ENCODE results near the gene ZNF763.
"Not testable (repeated sequence)": the region's sequence is repeated elsewhere in the genome, so short reads cannot be mapped to it uniquely, and the experiment has no call there.

Gene ZNF763

DNA sequence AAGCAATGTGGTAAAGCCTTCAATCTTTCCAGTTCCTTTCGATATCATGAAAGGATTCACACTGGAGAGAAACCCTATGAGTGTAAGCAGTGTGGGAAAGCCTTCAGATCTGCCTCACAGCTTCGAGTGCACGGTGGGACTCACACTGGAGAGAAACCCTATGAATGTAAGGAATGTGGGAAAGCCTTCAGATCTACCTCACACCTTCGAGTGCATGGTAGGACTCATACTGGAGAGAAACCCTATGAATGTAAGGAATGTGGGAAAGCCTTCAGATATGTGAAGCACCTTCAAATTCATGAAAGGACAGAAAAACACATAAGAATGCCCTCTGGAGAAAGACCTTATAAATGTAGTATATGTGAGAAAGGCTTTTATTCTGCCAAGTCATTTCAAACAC is 15.6 kb upstream of the ZNF763 start:
- H3K4me3 ChIP-seq (ENCODE audit: control insufficient read depth, low read depth, low read length): no peak overlapping the region
- DNase-seq (ENCODE audit: low read depth): no peak
- TF ChIP-seq, protein P1, sequence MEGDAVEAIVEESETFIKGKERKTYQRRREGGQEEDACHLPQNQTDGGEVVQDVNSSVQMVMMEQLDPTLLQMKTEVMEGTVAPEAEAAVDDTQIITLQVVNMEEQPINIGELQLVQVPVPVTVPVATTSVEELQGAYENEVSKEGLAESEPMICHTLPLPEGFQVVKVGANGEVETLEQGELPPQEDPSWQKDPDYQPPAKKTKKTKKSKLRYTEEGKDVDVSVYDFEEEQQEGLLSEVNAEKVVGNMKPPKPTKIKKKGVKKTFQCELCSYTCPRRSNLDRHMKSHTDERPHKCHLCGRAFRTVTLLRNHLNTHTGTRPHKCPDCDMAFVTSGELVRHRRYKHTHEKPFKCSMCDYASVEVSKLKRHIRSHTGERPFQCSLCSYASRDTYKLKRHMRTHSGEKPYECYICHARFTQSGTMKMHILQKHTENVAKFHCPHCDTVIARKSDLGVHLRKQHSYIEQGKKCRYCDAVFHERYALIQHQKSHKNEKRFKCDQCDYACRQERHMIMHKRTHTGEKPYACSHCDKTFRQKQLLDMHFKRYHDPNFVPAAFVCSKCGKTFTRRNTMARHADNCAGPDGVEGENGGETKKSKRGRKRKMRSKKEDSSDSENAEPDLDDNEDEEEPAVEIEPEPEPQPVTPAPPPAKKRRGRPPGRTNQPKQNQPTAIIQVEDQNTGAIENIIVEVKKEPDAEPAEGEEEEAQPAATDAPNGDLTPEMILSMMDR (IDR thresholded peaks at IDR 0.05; ENCODE audit: control insufficient read depth, insufficient read depth, low read depth, low read length, missing control alignments): no peak

DNA sequence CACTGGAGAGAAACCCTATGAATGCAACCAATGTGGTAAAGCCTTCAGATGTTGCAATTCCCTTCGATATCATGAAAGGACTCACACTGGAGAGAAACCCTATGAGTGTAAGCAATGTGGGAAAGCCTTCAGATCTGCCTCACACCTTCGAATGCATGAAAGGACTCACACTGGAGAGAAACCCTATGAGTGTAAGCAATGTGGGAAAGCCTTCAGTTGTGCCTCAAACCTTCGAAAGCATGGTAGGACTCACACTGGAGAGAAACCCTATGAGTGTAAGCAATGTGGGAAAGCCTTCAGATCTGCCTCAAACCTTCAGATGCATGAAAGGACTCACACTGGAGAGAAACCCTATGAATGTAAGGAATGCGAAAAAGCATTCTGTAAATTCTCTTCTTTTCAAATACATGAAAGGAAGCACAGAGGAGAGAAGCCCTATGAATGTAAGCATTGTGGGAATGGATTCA is 15.2 kb upstream of the ZNF763 start:
- H3K4me3 ChIP-seq (ENCODE audit: control insufficient read depth, low read depth, low read length); DNase-seq (ENCODE audit: low read depth): not testable (repeated sequence)

DNA sequence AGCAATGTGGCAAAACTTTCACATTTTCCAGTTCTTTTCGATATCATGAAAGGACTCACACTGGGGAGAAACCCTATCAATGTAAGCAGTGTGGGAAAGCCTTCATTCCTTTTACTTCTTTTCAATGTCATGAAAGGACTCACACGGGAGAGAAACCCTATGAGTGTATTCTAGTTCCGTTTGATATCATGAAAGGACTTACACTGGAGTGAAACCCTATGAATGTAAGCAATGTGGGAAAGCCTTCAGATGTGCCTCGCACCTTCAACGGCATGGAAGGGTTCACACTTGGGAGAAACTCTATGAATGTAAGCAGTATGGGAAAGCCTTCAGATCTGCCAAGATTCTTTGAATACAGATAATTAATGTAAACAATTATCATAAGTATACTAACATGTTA is 14.5 kb upstream of the ZNF763 start:
- no peak for DNase-seq (ENCODE audit: low read depth)
- no peak overlapping the region for H3K4me3 ChIP-seq (ENCODE audit: control insufficient read depth, low read depth, low read length)
- TF ChIP-seq, protein P1 (IDR thresholded peaks at IDR 0.05; ENCODE audit: control insufficient read depth, insufficient read depth, low read depth, low read length, missing control alignments): no peak

DNA sequence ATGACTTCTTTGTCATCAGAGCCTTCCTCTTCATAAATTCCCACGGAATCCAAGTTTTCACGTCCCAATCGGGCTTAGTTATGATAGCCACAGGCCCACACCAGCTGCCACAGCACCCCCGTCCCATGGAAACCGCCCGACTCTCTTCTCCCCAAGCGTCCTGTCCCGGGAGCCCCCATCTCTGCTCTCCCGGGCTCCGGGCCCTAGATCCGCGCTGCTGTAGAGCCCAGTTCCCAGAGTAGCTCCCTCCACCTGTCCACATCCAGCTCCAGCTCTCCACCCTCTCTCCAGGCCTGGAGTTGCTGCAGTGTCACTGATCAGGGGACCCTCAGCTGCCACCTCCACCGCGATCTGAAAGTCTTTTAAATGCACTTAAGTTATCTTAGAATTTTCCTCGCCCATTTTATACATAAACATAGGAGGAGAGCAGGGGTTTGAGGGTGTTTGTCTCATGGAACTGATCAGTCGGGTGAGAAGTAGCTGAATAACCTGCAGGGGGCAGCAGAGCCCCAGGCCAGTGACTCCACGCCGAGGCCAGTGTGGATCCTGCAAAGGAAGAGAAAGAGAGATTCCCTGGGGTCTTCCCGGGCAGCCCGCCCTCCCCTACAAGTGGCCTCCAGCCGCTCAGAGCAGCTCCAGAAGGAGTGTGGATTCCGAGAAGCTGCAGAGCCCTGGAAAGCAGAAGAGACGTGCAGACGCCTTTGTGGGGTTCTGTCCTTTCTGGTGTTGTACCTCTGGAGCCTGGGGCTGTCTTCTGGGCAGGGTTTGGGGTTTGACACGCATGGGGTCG is 1.1 kb upstream of the ZNF763 start:
- no peak for DNase-seq (ENCODE audit: low read depth)
- no peak overlapping the region for H3K4me3 ChIP-seq (ENCODE audit: control insufficient read depth, low read depth, low read length)
- TF ChIP-seq, protein P1 (IDR thresholded peaks at IDR 0.05; ENCODE audit: control insufficient read depth, insufficient read depth, low read depth, low read length, missing control alignments): peak; percentile 90

DNA sequence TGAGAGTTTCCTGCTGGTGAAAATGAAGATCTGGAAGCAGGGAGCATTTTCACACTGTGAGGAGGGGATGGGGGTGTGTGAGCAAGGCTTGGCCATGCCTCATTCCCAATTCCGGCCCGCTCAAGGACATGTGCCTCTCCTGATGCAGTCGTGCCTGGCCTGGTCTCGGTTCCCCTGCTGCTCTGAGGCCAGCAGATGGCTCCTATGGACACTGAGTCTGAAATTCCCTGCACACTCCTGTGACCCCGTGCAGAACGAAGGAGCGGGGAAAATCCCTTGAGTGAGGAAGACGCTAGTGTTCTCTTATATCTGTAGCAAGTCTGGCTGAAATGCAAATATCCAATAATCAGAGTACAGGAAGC is 363 bp upstream of the ZNF763 start:
- peak overlapping the region; percentile 70; the same call in 1 of the 2 replicates for H3K4me3 ChIP-seq (ENCODE audit: control insufficient read depth, low read depth, low read length)
- no peak for DNase-seq (ENCODE audit: low read depth)
- TF ChIP-seq, protein P1 (IDR thresholded peaks at IDR 0.05; ENCODE audit: control insufficient read depth, insufficient read depth, low read depth, low read length, missing control alignments): peak; percentile 28

DNA sequence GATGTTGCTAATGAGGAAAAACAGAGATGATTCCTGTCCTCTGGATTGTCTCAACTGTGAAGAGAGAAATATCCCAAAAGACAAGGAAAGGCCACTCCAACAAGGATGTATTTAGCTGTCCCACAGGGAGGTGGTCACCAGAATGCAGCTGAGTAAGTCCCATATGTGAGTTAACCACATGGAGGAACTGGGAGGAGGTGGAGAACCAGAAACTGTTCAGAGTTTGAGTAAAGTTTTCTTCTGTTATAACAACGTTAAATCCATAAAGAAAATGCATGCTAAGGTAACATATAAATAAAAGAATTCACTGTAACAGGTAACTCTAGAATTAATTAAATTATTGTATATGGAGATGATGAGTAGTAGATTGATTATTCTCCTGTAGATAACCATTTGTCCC is 5.3 kb downstream of the ZNF763 start:
- TF ChIP-seq, protein P1 (IDR thresholded peaks at IDR 0.05; ENCODE audit: control insufficient read depth, insufficient read depth, low read depth, low read length, missing control alignments): no peak
- no peak for DNase-seq (ENCODE audit: low read depth)
- no peak overlapping the region for H3K4me3 ChIP-seq (ENCODE audit: control insufficient read depth, low read depth, low read length)

DNA sequence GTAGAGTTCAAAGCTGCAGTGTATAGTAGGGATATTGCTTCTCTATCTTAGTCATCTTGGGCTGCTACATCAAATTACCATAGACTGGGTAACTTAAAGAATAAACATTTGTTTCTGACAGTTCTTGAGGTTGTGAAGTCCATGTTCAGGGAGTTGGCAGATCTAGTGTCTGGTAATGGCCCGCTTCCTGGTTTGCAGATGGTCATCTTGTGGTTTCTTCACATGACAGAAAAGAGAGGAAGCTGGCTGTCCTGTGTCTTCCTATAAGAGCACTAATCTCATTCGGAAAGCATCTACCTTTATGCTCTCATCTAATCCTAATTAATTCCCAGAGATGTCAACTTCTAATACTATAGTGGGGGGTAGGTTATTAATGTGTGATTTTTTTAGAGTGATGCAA is 6.2 kb downstream of the ZNF763 start:
- TF ChIP-seq, protein P1 (IDR thresholded peaks at IDR 0.05; ENCODE audit: control insufficient read depth, insufficient read depth, low read depth, low read length, missing control alignments): no peak
- no peak overlapping the region for H3K4me3 ChIP-seq (ENCODE audit: control insufficient read depth, low read depth, low read length)
- no peak for DNase-seq (ENCODE audit: low read depth)

All from AG09309 (cell line).